ENCODE data around the gene INO80.

INO80 gene

DNA sequence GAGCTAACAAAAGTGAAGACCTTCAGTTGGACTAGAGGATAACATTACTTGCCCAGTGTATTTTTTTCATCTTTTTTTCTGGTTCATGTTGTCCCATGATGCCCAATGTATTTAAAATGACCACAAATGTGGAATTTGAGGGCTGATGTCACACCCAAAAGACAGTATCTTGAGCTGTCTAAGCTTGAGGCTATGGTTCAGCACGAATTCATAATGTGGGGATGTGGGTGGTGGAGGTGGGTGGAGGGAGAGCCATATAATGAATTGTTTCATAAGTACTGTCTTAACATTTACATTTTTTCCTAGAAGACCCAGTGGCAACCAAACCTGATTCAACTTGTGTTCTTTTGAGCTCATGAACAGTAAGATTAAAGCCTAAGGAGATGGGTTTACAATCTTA is 125.3 kb downstream of the INO80 start:
- in situ Hi-C loops (cut with MboI; ENCODE audit: low pct_unique_long_range_greater_than_20kb, low sequenced_read_pairs, unreplicated experiment): no loop called here
- TF ChIP-seq, protein P1, sequence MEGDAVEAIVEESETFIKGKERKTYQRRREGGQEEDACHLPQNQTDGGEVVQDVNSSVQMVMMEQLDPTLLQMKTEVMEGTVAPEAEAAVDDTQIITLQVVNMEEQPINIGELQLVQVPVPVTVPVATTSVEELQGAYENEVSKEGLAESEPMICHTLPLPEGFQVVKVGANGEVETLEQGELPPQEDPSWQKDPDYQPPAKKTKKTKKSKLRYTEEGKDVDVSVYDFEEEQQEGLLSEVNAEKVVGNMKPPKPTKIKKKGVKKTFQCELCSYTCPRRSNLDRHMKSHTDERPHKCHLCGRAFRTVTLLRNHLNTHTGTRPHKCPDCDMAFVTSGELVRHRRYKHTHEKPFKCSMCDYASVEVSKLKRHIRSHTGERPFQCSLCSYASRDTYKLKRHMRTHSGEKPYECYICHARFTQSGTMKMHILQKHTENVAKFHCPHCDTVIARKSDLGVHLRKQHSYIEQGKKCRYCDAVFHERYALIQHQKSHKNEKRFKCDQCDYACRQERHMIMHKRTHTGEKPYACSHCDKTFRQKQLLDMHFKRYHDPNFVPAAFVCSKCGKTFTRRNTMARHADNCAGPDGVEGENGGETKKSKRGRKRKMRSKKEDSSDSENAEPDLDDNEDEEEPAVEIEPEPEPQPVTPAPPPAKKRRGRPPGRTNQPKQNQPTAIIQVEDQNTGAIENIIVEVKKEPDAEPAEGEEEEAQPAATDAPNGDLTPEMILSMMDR (IDR thresholded peaks at IDR 0.05; ENCODE audit: extremely low read depth, insufficient read depth, missing control alignments): no peak
- no peak for DNase-seq (ENCODE audit: low spot score)

DNA sequence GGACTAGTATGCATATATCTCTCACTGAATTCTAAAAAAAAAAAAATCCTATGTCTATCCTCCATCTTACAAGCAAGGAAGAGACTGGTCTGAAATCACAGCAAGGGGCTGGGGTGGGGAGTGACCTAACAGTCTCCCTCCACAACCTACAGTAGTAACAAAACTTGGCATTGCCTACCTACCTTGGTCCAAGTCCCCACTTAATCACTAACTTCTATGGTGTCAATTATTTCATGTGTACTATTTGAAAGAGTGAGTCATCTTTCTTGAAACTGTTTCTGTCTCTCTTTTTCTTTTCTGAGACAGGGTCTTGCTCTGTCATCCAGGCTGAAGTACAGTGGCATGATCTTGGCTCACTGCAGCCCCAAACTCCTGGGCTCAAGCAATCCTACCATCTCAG is 126.0 kb downstream of the INO80 start:
- no peak for DNase-seq (ENCODE audit: low spot score)
- TF ChIP-seq, protein P1 (IDR thresholded peaks at IDR 0.05; ENCODE audit: extremely low read depth, insufficient read depth, missing control alignments): no peak
- in situ Hi-C loops (cut with MboI; ENCODE audit: low pct_unique_long_range_greater_than_20kb, low sequenced_read_pairs, unreplicated experiment): no loop called here

DNA sequence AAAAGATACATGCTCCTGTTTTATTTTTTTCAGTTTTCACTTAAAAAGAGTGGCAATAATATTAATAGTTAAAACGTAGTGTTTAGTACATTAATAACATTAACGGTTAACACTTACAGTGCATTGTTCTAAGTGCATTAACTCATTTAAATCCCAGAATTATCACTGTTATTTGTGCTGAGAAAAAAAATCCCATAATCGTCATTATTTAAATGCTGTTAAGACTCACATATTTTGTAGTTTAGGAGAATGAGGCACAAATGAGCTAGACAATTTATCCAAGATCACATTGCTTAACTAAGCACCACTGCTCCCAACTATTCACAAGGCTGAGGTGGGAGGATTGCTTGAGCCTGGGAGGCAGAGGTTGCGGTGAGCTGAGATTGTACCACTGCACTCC is 127.9 kb downstream of the INO80 start:
- in situ Hi-C loops (cut with MboI; ENCODE audit: low pct_unique_long_range_greater_than_20kb, low sequenced_read_pairs, unreplicated experiment): no loop called here
- TF ChIP-seq, protein P1 (IDR thresholded peaks at IDR 0.05; ENCODE audit: extremely low read depth, insufficient read depth, missing control alignments): no peak
- DNase-seq (ENCODE audit: low spot score): no peak

DNA sequence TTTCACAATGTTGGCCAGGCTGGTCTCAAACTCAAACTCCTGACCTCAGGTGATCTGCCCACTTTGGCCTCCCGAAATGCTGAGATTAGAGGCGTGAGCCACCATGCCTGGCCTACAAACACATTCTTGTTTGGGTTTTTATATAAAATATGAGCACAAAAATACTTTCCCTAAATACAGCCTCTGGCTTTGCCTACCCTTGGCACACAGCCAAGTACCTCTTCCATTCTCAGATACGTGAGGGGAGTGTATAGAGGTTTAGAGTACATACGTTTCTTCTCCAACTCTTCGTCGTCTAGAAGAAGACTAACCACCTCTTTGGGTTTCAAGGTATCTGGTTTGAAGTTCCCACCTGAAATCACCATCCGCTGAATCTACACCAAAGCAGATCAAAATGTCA is 129.3 kb downstream of the INO80 start:
- in situ Hi-C loops (cut with MboI; ENCODE audit: low pct_unique_long_range_greater_than_20kb, low sequenced_read_pairs, unreplicated experiment): no loop called here
- DNase-seq (ENCODE audit: low spot score): no peak

DNA sequence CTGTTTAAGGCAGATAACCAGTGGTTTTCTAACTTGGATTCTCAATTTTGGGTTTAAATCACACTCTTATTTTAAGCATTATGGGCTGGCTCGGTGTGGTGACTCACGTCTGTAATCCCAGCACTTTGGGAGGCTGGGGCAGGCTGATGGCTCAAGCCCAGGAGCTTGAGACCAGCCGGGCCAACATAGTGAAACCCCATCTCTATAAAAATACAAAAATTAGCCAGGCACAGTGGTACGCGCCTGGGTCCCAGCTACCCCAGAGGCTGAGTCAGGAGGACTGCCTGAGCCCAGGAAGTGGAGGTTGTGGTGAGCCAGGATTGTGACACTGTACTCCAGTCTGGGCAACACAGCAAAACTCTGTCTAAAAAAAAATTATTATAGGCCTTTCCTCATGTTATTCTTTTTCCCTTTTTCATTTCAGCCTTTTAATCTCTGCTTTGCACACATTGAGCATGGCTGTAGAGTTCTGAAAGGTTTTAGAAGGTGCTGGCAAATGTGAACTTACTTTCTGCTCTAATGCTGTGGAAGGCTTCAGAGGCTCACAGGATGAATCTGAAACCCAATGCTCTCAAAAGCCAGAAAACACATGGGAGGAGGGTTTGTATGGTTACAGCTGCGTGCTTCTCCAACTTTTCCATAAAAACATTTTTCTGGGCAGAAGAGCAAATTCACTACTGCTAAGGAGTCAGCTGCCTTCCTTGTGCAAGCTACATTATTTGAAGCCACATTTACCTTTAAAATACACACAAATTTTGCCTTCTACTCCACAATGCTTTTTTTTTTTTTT is 130.3 kb downstream of the INO80 start:
- in situ Hi-C loops (cut with MboI; ENCODE audit: low pct_unique_long_range_greater_than_20kb, low sequenced_read_pairs, unreplicated experiment): no loop called here
- no peak for DNase-seq (ENCODE audit: low spot score)
- TF ChIP-seq, protein P1 (IDR thresholded peaks at IDR 0.05; ENCODE audit: extremely low read depth, insufficient read depth, missing control alignments): no peak

More for the DNA sequence above, 129.3 kb downstream of the INO80 start:
- TF ChIP-seq, protein P1 (IDR thresholded peaks at IDR 0.05; ENCODE audit: extremely low read depth, insufficient read depth, missing control alignments): no peak

DNA sequence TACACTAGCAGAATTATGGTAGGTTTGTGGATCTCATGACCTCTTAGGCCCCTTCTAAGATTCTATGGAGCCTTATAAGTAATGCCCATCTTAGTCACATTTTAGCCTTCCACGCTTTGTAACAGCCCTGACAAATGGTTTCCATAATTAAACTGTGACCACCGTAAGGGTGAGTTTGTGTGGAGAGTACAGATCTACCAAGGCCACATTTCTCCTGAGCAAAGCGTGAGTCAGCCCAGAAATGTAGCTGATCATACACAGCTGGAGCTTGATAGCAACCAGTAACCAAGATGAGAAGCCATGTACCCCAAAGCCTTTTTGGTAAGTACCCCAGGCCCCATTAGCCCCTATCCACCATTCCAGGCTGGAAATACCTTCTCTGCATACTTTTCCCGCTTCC is 131.1 kb downstream of the INO80 start:
- TF ChIP-seq, protein P1 (IDR thresholded peaks at IDR 0.05; ENCODE audit: extremely low read depth, insufficient read depth, missing control alignments): no peak
- in situ Hi-C loops (cut with MboI; ENCODE audit: low pct_unique_long_range_greater_than_20kb, low sequenced_read_pairs, unreplicated experiment): no loop called here
- no peak for DNase-seq (ENCODE audit: low spot score)
